ENCODE results near the gene MRPS7.

GRCh38 chr17:75246404-75246803, 15.3 kb upstream of the MRPS7 start:
- TF ChIP-seq CREM (IDR thresholded peaks at IDR 0.05; ENCODE audit: low read depth), result no peak
- TF ChIP-seq JUND (IDR thresholded peaks at IDR 0.05; ENCODE audit: low read depth, low read length), result no peak
- no peak for TF ChIP-seq EZH2 (IDR thresholded peaks at IDR 0.05; ENCODE audit: borderline replicate concordance, control insufficient read depth, low read depth, low read length)
